Measurements from ENCODE around the gene KCNH6. TPM values are rescaled to one million over a fixed set of nuclear protein-coding genes. Genes with fewer than 3 reads are reported as not detected.

KCNH6 gene
- total and polyA plus RNA-seq, 2 donors from 2014 or later, result 0.57 to 4.8 TPM

- Histone ChIP-seq H3K4me3 (ENCODE audit: low read length in 3 of 3) (no peak overlapping the region), H3K9ac (ENCODE audit: low read length in 3 of 3) (no peak overlapping the region), H3K27ac (ENCODE audit: low read depth in 2 of 2, low read length in 2 of 2) (no peak overlapping the region), H3K9me3 (ENCODE audit: control insufficient read depth in 2 of 3, insufficient read depth in 1 of 3, low read length in 3 of 3) (no peaks in the 10 kb centered on the region), H3K27me3 (ENCODE audit: control insufficient read depth, insufficient read depth, low read length) (no peaks in the 10 kb centered on the region), H3K36me3 (ENCODE audit: control insufficient read depth in 2 of 3, insufficient read depth in 3 of 3, low read length in 3 of 3) (peaks cover 5 to 28% (median 26%) of the 10 kb centered on the region in 3 donors), H3K4me1 (ENCODE audit: control insufficient read depth in 2 of 3, insufficient read depth in 2 of 3, low read depth in 1 of 3, low read length in 3 of 3) (peaks cover 0 to 3% (median 2%) of the 10 kb centered on the region in 3 donors)
- FAIRE-seq (no peak), DNase-seq (peak in 1 of 5 donors; percentile 23)
- intact Hi-C loops (cut with DNase I), result no loop called here
- no peak for TF ChIP-seq CTCF (IDR thresholded peaks at IDR 0.05; ENCODE audit: borderline replicate concordance, extremely low read depth, insufficient read depth)
Measured at GRCh38 chr17:63579633-63580032, 56.5 kb downstream of the KCNH6 start.

GRCh38 chr17:63587770-63588169, 64.6 kb downstream of the KCNH6 start:
- no peak overlapping the region for H3K9ac ChIP-seq (ENCODE audit: low read length in 3 of 3)
- no peaks in the 10 kb centered on the region for H3K4me1 ChIP-seq (ENCODE audit: control insufficient read depth in 2 of 3, insufficient read depth in 2 of 3, low read depth in 1 of 3, low read length in 3 of 3)
- no peaks in the 10 kb centered on the region for H3K9me3 ChIP-seq (ENCODE audit: control insufficient read depth in 2 of 3, insufficient read depth in 1 of 3, low read length in 3 of 3)
- peaks cover 8 to 59% (median 52%) of the 10 kb centered on the region in 3 donors for H3K36me3 ChIP-seq (ENCODE audit: control insufficient read depth in 2 of 3, insufficient read depth in 3 of 3, low read length in 3 of 3)
- no peak overlapping the region for H3K4me3 ChIP-seq (ENCODE audit: low read length in 3 of 3)
- DNase-seq (no peak), FAIRE-seq (no peak)
- intact Hi-C loops (cut with DNase I), result no loop called here
- H3K27me3 ChIP-seq (ENCODE audit: control insufficient read depth, insufficient read depth, low read length), result no peaks in the 10 kb centered on the region
- no peak overlapping the region for H3K27ac ChIP-seq (ENCODE audit: low read depth in 2 of 2, low read length in 2 of 2)
- TF ChIP-seq CTCF (IDR thresholded peaks at IDR 0.05; ENCODE audit: borderline replicate concordance, extremely low read depth, insufficient read depth), result no peak

- Histone ChIP-seq H3K9ac (ENCODE audit: low read length in 3 of 3) (no peak overlapping the region), H3K9me3 (ENCODE audit: control insufficient read depth in 2 of 3, insufficient read depth in 1 of 3, low read length in 3 of 3) (no peaks in the 10 kb centered on the region), H3K36me3 (ENCODE audit: control insufficient read depth in 2 of 3, insufficient read depth in 3 of 3, low read length in 3 of 3) (peaks cover 8 to 58% (median 42%) of the 10 kb centered on the region in 3 donors), H3K27me3 (ENCODE audit: control insufficient read depth, insufficient read depth, low read length) (no peaks in the 10 kb centered on the region), H3K4me3 (ENCODE audit: low read length in 3 of 3) (no peak overlapping the region), H3K27ac (ENCODE audit: low read depth in 2 of 2, low read length in 2 of 2) (no peak overlapping the region), H3K4me1 (ENCODE audit: control insufficient read depth in 2 of 3, insufficient read depth in 2 of 3, low read depth in 1 of 3, low read length in 3 of 3) (no peaks in the 10 kb centered on the region)
- FAIRE-seq, result no peak
- intact Hi-C loops (cut with DNase I), result no loop called here
- no peak for DNase-seq
- TF ChIP-seq CTCF (IDR thresholded peaks at IDR 0.05; ENCODE audit: borderline replicate concordance, extremely low read depth, insufficient read depth), result no peak
Measured at GRCh38 chr17:63588797-63589196, 65.6 kb downstream of the KCNH6 start.

- TF ChIP-seq CTCF (IDR thresholded peaks at IDR 0.05; ENCODE audit: borderline replicate concordance, extremely low read depth, insufficient read depth), result no peak
- DNase-seq (no peak), FAIRE-seq (no peak)
- Histone ChIP-seq H3K9me3 (ENCODE audit: control insufficient read depth in 2 of 3, insufficient read depth in 1 of 3, low read length in 3 of 3) (no peaks in the 10 kb centered on the region), H3K27ac (ENCODE audit: low read depth in 2 of 2, low read length in 2 of 2) (no peak overlapping the region), H3K4me1 (ENCODE audit: control insufficient read depth in 2 of 3, insufficient read depth in 2 of 3, low read depth in 1 of 3, low read length in 3 of 3) (no peaks in the 10 kb centered on the region), H3K9ac (ENCODE audit: low read length in 3 of 3) (no peak overlapping the region), H3K36me3 (ENCODE audit: control insufficient read depth in 2 of 3, insufficient read depth in 3 of 3, low read length in 3 of 3) (peaks cover 8 to 55% (median 42%) of the 10 kb centered on the region in 3 donors), H3K27me3 (ENCODE audit: control insufficient read depth, insufficient read depth, low read length) (no peaks in the 10 kb centered on the region), H3K4me3 (ENCODE audit: low read length in 3 of 3) (no peak overlapping the region)
- intact Hi-C loops (cut with DNase I), result no loop called here
Measured at GRCh38 chr17:63589646-63590045, 66.5 kb downstream of the KCNH6 start.
